ENCODE measurements around the gene TTYH2.

TTYH2 gene

GRCh38 chr17:74237321-74237720 is 23.9 kb downstream of the TTYH2 start:
- CTCF ChIA-PET: interaction anchor here (0.6 to 1.5 kb wide), 3 partner anchors 12 to 116 kb away, joined by 3 read pairs; no protein-coding TSS in a partner anchor
- POLR2A ChIA-PET: interaction anchor here (0.6 kb wide), 1 partner anchor 1027 kb away, joined by 3 read pairs; no protein-coding TSS in a partner anchor
- no peak for DNase-seq (ENCODE audit: extremely low spot score)
- TF ChIP-seq CTCF (IDR thresholded peaks at IDR 0.05; ENCODE audit: control extremely low read depth, extremely low read depth, low read depth, missing control alignments): no peak

- ChIA-PET POLR2A (no interaction called here), CTCF (interaction anchor here (1.0 to 1.5 kb wide), 2 partner anchors 10 to 16 kb away, joined by 3 read pairs; no protein-coding TSS in a partner anchor)
- TF ChIP-seq CTCF (IDR thresholded peaks at IDR 0.05; ENCODE audit: control extremely low read depth, extremely low read depth, low read depth, missing control alignments): no peak
- no peak for DNase-seq (ENCODE audit: extremely low spot score)
These were observed 25.8 kb downstream of the TTYH2 start for GRCh38 chr17:74239172-74239571.

- POLR2A ChIA-PET: no interaction called here
- TF ChIP-seq CTCF (IDR thresholded peaks at IDR 0.05; ENCODE audit: control extremely low read depth, extremely low read depth, low read depth, missing control alignments): no peak
- no peak for DNase-seq (ENCODE audit: extremely low spot score)
- CTCF ChIA-PET: interaction anchor here (1.2 to 1.5 kb wide), 2 partner anchors 9 kb away, joined by 3 to 4 read pairs; no protein-coding TSS in a partner anchor
These were observed 27.3 kb downstream of the TTYH2 start for GRCh38 chr17:74240618-74241205.

GRCh38 chr17:74241431-74241830 is 28.1 kb downstream of the TTYH2 start:
- ChIA-PET CTCF (interaction anchor here (1.2 kb wide), 1 partner anchor 10 kb away, joined by 4 read pairs; no protein-coding TSS in a partner anchor), POLR2A (no interaction called here)
- DNase-seq (ENCODE audit: extremely low spot score): no peak
- TF ChIP-seq CTCF (IDR thresholded peaks at IDR 0.05; ENCODE audit: control extremely low read depth, extremely low read depth, low read depth, missing control alignments): no peak

- CTCF ChIA-PET: no interaction called here
- DNase-seq (ENCODE audit: extremely low spot score): no peak
- TF ChIP-seq CTCF (IDR thresholded peaks at IDR 0.05; ENCODE audit: control extremely low read depth, extremely low read depth, low read depth, missing control alignments): no peak
- POLR2A ChIA-PET: no interaction called here
These were observed 28.5 kb downstream of the TTYH2 start for GRCh38 chr17:74241847-74242246.

- ChIA-PET CTCF (interaction anchor here (1.1 to 1.2 kb wide), 2 partner anchors 9 to 17 kb away, joined by 4 to 5 read pairs; no protein-coding TSS in a partner anchor), POLR2A (no interaction called here)
- no peak for TF ChIP-seq CTCF (IDR thresholded peaks at IDR 0.05; ENCODE audit: control extremely low read depth, extremely low read depth, low read depth, missing control alignments)
- DNase-seq (ENCODE audit: extremely low spot score): no peak
These were observed 29.8 kb downstream of the TTYH2 start for GRCh38 chr17:74243013-74243755.
